IMR-90 (cell line): ENCODE measurements around the gene FAM47E.

Source experiments
- CEBPB ChIP-seq: IDR thresholded peaks from 2 replicates; pipeline ENCODE4 v1.6.1; 2012; ENCODE audit warnings: low read depth, low read length, improper control_type of control experiment
- CHD1 ChIP-seq: IDR thresholded peaks from 2 replicates; pipeline ENCODE4 v1.6.1; 2012; ENCODE audit warnings: low read depth, low read length, improper control_type of control experiment
- CTCF ChIP-seq: conservative IDR thresholded peaks from 2 replicates; pipeline ENCODE4 v1.5.1; 2012; ENCODE audit warnings: mild to moderate bottlenecking, low read depth, low read length, improper control_type of control experiment
- MAFK ChIP-seq: IDR thresholded peaks from 2 replicates; pipeline ENCODE4 v1.6.1; 2012; ENCODE audit warnings: low read depth, low read length, improper control_type of control experiment
- MAZ ChIP-seq: IDR thresholded peaks from 2 replicates; pipeline ENCODE4 v1.6.1; 2012; ENCODE audit warnings: low read depth, mild to moderate bottlenecking, low read length, improper control_type of control experiment, moderate library complexity, borderline replicate concordance
- POLR2A ChIP-seq: IDR thresholded peaks from 2 replicates; pipeline ENCODE4 v1.6.1; 2012; ENCODE audit warnings: mild to moderate bottlenecking, low read depth, low read length
- RAD21 ChIP-seq: IDR thresholded peaks from 2 replicates; pipeline ENCODE4 v1.6.1; 2012; ENCODE audit warnings: low read length, improper control_type of control experiment
- RCOR1 ChIP-seq: IDR thresholded peaks from 2 replicates; pipeline ENCODE4 v1.6.1; 2012; ENCODE audit warnings: mild to moderate bottlenecking, low read length, improper control_type of control experiment; ENCODE audit not compliant: insufficient replicate concordance
- RFX5 ChIP-seq: IDR thresholded peaks from 2 replicates; pipeline ENCODE4 v1.8.0; 2012; ENCODE audit warnings: low read depth, mild to moderate bottlenecking, low read length, moderate library complexity
- SMC3 ChIP-seq: fragments of 150-350 bp; IDR thresholded peaks from 2 replicates; pipeline ENCODE4 v1.6.1; 2016; ENCODE audit warnings: low read depth, mild to moderate bottlenecking, antibody characterized with exemption, low read length, moderate library complexity
- TF ChIP-seq, protein P1 (sequence below): fragments of 150-350 bp; IDR thresholded peaks from 2 replicates; pipeline ENCODE4 v1.6.1; 2016; ENCODE audit warnings: low read depth, mild to moderate bottlenecking, low read length, moderate library complexity, borderline replicate concordance

DNA sequence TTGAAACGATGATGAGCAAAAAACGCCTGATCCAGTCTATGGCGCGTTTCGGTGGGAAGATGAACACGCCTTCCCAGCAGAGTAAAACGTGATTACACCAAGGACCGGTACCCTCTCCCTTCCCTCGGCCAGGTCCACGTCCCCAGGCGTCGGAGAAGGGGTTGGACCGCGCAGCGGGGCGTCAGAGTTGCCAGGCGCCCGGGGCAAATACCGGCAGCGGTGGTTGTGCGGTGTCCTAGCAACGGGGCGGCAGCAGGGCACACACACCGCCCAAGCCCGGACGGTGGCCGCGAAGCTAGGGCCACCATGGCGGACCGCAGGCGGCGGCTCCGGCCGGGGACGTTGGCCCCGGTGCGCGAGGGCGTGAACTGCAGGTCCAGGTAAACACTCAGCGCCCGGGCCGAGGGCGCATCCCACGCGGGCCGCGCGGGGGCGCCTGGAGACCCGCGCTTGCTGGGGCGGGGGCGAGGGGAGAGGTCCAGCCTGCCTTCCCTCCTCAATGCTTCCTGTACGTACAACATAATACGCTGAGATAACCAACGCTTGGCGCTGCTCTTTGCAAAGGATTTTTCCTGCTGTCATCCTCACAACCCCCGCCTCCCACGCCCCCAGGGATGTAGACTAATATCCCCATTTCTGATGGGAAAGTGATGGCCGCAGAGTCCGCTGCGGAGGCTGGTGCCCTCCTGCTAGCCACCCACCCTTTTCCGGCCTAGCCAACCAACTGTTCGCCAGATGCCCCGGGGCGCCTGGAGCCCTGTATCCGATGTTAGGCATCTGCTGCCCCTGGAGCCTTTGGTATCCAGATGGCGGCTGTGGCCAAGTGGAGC, at the start of gene FAM47E:
- TF ChIP-seq MAZ (no peak; the same call in 1 of the 2 replicates), RCOR1 (no peak), RFX5 (peak; percentile 80), CTCF (0 out of 2 replicates have a peak, but pooled peaks have one; percentile 12), POLR2A (no peak), MAFK (no peak), CEBPB (no peak), CHD1 (no peak), RAD21 (no peak), SMC3 (no peak)
- TF ChIP-seq, protein P1, sequence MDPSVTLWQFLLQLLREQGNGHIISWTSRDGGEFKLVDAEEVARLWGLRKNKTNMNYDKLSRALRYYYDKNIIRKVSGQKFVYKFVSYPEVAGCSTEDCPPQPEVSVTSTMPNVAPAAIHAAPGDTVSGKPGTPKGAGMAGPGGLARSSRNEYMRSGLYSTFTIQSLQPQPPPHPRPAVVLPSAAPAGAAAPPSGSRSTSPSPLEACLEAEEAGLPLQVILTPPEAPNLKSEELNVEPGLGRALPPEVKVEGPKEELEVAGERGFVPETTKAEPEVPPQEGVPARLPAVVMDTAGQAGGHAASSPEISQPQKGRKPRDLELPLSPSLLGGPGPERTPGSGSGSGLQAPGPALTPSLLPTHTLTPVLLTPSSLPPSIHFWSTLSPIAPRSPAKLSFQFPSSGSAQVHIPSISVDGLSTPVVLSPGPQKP, result no peak
